ENCODE measurements around the gene FGF23. TPM values are rescaled to one million over a fixed set of nuclear protein-coding genes. Genes with fewer than 3 reads are reported as not detected.

The FGF23 gene
- total and polyA plus RNA-seq, 2 donors (not counting 1 experiment from before 2014, with no cell fraction given) = not detected

Other genes with a start within 250 kb of the FGF23 start
- 35.2 and 37.3 TPM in 2 replicates for gene CCND2, start 106.0 kb downstream of the FGF23 start, total RNA-seq
- 7.0 and 9.7 TPM in 2 replicates for gene CCND2, start 106.0 kb downstream of the FGF23 start, polyA plus RNA-seq
- gene TIGAR, start 58.5 kb downstream of the FGF23 start, total RNA-seq = 12.3 and 19.5 TPM in 2 replicates
- 15.3 and 20.7 TPM in 2 replicates for gene TIGAR, start 58.5 kb downstream of the FGF23 start, polyA plus RNA-seq
- not detected in 2 replicates for gene FGF6, start 66.1 kb upstream of the FGF23 start, total RNA-seq
- not detected in 2 replicates for gene FGF6, start 66.1 kb upstream of the FGF23 start, polyA plus RNA-seq
- 1.0 and 4.1 TPM in 2 replicates for gene RAD51AP1, start 159.2 kb upstream of the FGF23 start, total RNA-seq
- gene RAD51AP1, start 159.2 kb upstream of the FGF23 start, polyA plus RNA-seq = 11.0 and 28.9 TPM in 2 replicates
- 57.0 and 63.1 TPM in 2 replicates for gene DYRK4, start 182.5 kb upstream of the FGF23 start, total RNA-seq
- gene DYRK4, start 182.5 kb upstream of the FGF23 start, polyA plus RNA-seq = 42.2 and 55.2 TPM in 2 replicates

Measured in fibroblast of lung (primary cell).